OCI-M2 (cell line): ENCODE data around the gene CCDC117.
"Not testable (repeated sequence)": the region's sequence is repeated elsewhere in the genome, so short reads cannot be mapped to it uniquely, and the experiment has no call there.

Experiments used
- DNase-seq: peaks from one replicate; lab custom pipeline; 2025; ENCODE audit not compliant: unreplicated experiment; lab: John Stamatoyannopoulos, UW

The CCDC117 gene

DNA sequence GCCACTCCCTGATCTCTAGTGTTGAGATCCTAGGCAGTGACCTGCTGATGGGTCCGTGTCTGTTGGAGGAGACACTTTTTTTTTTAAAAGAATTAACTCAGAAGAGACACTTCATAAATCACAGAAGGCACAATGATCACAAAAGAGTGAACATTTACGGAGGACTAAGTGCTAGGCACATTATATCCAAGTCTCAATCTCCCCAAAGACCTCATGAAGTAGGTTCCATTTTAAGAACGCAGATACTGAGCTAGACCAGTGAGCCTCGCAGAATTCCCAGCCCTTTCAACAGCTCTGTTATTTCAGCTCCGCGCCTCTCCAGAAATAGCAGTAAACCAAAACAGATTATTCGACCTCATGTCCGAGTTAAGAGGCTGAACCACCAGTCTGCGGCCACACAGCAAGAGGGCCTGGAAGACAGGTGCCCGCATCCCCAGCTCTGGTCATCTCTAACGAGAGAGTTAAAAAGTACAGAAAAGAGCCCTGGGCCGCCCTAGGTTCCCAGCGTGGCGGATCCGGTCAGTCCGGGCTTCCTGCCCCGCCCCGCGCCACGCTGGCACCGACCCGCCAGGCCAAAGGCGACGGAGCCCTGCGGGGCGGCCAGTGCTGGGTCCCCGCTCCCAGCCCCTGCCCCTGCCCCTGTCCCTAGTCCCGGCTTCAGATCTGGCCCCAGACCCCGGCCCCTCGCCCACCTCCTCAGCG lies 27.3 kb downstream of the CCDC117 start:
- no peak for DNase-seq

DNA sequence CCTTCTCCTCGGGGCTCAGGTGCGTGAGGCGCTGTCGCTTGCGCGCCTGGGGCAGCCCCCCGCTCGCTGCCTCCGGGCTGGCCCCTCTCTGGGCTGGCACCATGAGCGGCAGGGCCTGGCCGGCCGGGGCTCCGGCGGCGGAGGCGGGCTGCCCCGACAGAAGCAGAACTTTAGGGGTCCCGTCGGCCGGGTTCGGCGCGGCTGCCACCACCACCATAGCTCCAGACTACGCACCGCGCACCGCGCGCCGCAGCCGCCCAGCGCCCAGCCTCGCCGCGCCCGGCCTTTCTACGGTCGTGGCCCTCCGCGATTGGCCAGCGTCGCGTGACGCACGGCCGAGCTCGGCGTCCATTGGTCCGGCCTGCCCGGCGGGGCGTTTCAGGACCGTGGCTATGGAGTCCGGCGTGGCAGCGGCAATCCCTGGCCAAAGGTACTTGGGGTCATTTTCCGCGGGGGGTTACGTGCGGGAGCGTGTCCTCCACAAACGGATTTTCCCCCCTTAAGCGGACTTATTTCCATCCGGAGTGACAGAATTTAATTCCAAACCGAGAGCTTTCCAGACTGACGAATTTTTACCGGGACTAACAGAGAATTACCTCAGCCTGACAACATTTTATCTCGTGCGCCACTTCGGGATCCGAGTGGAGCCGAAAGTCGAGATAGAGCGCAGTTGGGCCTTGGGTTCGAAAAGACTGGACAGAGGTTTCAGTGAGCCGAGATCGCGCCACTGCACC lies 28.0 kb downstream of the CCDC117 start, which contains the start of gene XBP1:
Gene XBP1 (minus strand): TSS at position 262 of the 734 bp plus-strand sequence.
- DNase-seq = peak; percentile 35

DNA sequence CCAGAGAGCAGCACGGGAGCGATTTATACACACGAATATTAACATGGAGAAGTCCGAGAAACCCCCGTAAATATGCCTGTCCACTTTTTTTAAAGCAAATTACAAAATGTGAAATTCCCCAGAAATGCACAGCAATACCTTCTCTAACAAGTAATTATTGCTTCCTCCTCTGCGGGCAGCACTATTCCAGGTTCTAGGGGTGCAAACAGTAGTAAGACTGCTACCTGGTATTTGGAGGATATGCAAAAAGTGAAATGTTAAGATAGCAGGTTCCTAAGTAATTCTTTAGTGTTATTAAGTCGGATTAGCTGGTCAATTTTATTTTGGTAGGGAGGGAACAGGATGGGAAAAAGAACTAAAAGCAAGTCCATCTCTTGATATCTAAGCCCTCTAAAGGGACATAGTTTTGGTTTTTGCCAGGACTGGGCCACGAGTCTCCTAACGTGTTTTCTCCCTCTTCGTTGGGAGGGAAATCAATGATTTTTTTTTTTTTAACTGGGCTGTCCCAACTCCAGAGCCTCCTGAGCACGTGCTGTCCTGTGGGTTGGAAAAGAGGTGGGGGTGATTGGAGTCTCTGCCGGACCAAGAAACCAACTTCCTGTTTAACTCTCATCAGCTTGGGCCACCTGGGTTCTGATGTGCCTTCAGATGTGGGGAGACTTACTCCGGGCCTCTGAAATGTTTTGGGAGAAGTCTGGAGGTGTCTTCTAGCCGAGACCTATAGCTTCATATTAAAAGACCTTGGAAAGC lies 29.5 kb downstream of the CCDC117 start:
- DNase-seq = no peak

DNA sequence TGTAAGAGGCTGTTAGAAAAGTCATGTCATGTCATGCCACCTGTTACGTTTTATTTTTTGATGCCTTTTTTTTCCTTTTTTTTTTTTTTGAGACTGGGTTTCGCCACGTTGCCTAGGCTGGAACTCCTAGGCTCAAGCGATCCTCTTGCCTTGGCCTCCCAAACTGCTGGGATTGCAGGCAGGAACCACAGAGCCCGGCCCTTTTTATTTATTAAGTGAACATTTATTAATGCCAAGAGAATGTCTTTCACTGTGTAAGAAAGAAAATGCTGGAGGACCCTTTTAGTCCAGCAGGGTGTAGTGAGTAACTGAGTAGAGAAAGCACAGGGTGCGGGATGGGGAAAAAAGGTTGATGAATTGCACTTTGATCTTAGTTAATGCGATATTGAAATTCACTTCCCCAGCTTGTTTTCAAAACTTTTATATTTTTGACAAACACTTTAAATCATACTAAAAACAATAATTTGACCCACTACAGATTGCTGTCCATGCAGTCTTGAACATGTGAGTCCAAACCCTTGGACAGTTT lies 30.2 kb downstream of the CCDC117 start:
- no peak for DNase-seq

DNA sequence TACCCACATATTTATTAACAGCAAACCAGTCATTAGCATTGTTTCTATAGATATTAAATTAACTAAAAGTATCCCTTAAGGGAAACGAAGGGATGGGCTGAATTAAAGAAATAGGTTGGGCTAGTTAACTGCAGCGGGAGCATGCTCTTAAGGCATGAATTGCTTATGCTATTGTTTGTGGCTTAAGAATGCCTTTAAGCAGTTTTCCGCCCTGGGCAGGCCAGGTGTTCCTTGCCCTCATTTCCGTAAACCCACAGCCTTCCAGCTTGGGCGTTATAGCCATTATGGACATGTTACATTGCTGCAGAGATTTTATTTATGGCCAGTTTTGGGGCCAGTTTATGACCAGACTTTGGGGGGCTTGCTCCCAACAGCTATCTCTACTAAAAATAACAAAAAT lies 32.9 kb downstream of the CCDC117 start:
- not testable (repeated sequence) for DNase-seq

DNA sequence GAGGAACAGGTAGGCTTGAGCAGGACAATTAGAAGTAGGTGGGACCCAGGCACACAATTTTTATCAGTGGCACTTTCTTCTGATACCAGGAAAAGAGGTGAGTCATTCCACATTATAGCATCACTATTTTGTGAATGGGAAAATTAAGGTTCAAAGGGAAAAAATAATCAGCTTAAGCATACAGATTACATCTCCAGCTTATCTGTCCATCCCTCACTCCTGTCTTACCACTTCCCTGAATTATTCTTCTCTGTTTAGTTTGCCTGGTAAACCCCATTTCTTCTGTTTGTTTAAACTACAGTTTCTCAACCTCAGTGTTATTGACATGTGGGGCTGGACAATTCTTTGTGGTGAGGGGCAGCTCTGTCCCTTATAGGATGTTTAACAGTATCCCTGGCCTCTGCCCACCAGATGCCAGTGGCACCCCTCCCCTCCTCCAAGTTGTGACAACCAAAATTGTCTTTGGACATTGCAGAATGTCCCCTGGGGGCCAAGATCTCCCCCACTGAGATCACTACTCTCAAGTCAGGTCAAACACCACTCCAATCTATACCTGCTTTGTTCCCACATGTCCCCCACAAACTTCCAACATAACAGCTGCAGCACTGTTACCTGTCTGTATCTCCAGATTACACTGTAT lies 36.3 kb downstream of the CCDC117 start:
- DNase-seq = no peak

DNA sequence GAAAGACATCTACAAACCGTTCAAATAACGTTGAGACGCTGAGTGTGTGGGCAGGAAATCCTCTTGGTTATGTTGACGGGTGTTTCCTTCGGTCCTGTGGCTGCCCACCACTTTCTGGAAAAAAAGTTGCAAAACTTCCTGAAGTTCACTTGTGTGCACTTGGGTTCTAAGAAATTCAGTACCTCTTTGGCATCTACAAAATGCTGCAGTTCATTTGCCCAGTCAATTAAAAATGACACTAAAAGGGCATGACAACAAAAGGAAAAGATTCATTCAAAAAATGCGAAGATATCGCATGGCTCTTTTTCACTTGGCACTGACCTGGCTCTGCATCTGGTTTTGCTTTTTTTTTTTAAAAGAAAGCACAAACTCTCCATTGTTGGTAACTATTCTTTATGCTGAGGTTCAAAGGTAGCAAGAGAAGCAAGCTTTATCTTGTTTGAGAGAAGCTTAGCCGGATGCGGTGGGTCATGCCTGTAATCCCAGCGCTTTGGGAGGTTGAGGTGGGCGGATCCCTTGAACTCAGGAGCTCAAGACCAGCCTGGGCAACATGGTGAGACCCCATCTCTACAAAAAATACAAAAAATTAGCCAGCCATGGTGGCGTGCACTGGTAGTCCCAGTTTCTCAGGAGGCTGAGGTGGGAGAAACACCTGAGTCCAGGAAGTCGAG lies 38.5 kb downstream of the CCDC117 start:
- no peak for DNase-seq

DNA sequence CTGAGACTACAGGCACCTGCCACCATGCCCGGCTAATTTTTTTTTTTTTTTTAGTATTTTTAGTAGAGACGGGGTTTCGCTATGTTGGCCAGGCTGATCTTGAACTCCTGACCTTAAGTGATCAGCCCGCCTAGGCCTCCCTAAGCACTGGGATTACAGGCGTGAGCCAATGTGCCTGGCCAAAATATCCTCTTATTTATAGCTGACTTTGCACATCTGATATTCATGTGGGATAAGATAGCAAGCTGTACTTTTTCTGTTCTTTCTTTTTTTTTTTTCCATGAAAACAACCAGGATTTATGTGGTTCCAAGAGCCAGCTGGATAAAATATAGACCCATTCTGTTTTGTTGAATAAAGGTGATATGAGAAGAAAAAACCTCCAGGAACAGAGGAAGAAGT lies 40.0 kb downstream of the CCDC117 start:
- no peak for DNase-seq

DNA sequence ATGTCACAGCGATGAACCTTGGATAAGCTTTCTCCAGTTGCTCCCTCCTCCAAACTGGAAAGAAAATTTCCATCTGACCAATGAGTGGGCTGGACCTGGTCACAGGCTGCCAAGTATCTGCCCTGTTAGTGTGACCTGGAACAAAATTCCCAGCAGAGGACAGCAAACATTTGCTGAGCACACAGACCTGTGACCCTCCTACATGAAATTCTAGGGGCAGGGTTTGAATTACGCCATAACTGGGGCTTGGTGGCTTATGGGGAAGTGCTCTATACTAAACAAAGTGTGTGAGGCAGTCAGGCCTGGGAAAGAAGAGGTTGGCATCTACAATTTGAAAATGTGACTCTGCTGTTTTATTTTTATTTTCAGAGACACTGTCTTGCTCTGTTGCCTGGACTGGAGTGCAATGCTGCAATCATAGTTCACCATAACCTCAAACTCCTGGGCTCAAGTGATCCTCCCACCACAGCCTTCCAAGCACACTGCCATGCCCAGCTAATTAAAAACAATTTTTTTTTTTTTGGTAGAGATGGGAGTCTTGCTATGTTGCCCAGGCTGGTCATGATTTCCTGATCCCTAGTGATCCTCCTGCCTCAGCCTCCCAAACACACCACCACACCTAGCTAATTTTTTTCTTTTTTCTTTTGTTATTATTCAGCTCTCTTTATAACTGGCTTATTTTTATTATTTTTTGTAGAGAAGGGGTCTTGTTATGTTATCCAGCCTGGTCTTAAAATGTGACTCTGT lies 41.5 kb downstream of the CCDC117 start:
- no peak for DNase-seq

DNA sequence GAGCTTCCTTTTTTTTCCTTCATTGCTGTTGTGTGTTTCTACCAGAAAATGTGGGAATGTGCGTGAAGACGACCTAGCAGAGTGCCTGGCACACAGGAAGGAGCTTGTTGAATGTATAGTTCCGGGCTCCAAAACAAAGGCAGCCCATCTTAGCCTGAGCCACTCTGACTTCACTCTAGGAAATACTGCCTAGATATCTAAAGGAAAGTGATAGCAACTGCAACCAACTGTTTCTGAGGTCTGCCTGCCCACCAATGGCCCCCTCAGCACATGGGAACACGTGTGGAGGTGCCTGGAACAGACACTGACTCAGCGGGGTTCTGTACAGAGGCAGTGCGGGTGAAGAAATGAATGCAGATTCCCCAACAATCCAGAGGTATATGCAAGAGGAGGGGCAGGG lies 42.6 kb downstream of the CCDC117 start:
- no peak for DNase-seq

DNA sequence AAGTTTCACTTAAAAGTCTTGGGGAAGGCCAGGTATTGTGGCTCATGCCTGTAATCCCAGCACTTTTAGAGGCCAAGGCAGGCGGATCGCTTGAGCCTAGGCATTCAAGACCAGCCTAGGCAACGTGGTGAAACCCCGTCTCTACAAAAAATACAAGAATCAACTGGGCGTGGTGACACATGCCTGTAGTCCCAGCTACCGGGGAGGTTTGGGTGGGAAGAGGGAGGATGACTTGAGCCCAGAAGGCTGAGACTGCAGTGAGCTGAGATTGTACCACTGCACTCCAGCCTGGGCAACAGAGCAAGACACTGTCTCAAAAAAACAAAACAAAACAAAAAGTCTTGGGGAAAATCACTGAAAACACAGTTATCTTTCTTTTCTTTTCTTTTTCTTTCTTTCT lies 43.2 kb downstream of the CCDC117 start:
- DNase-seq = no peak

DNA sequence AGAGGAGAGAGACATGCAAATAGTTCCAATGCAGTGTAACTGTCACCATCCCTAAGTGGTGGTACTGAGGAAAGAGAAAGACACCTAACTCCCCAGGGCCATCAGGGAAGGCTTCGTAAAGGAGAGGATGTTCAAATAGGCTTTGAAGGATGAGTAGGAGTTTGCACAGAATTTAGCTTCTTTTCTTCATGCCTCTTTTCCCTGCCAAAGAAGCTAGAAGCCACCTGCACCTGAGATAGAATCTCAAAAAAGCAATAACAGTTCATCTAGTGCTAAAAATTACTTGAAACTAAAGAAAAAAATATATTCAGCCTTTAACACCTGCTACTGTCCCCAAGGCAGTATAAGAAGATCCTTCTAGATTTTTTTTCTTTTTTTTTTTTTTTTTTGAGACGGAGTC lies 44.6 kb downstream of the CCDC117 start:
- DNase-seq = no peak

DNA sequence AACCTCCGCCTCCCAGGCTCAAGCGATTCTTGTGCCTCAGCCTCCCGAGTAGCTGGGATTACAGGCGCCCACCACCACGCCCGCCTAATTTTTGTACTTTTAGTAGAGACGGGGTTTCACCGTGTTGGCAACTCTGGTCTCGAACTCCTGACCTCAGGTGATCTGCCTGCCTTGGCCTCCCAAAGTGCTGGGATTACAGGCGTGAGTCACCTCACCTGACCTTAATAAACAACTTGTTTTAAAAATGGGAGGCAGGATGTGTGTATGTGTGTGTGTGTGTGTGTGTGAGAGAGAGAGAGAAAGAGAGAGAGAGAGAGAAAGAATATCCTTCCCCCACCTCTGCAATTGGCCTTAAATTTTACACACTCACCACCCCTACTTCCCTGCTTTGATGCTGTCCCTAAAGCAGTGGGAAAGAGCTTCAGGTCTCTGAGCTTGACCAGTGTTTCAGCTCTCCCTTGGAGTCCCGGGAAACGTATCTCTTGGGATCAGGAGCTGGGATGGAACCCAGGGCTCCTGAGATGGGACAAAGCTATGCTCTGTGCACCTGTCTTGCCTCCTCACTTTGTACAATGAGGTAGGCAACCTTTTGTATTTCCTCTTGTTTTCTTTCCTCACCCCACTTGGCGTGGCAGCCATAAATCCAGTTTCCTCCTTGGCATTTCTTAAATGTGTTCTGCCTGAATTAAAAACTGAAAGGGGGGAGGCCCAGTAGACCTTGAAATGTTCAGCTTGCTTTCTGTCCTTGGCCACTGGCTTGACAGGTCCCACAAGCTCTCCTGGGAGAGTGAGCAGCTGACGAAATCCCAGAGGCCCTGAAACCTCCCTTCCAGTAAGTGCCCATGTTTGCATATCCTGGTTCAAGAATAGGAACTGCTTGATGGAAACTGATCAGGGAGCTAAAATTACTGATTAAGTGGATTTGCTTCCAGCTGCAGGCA lies 45.7 kb downstream of the CCDC117 start:
- DNase-seq = no peak

DNA sequence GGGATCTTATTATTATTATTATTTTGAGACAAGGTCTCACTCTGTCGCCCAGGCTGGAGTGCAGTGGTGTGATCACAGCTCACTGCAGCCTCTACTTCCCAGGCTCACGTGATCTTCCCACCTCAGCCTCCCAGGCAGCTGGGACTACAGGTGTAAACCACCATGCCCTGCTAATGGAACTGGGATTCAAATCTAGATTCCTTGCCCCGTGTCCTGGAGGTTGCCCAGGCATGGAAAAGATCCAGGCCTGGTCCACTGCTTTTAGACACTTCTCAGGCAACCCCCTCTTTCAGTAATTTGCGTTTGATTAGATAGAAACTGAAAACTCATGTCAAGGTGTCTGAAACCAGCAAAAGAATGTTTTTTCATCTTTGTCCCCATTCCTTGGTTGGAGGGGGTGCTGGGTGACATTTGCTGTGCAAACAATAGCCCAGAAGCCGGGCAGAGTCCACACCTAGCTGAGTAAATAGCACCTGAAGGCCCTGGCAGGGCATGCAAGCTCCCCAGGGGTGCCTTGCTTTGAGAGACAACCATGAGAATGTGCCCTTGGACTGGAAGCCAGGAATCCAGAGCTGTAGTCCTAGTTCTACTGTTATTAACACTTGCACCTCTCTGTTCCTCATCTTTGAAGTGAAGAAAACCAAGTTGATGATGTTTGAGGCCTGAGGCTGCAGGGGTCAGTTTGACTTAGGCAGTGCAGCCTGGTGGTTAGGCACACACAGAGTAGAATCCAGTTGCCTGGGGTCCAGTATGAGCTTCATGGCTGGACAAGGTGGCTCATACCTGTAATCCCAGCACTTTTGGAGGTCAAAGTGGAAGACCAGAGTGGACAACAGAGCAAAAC lies 47.0 kb downstream of the CCDC117 start:
- DNase-seq = no peak

DNA sequence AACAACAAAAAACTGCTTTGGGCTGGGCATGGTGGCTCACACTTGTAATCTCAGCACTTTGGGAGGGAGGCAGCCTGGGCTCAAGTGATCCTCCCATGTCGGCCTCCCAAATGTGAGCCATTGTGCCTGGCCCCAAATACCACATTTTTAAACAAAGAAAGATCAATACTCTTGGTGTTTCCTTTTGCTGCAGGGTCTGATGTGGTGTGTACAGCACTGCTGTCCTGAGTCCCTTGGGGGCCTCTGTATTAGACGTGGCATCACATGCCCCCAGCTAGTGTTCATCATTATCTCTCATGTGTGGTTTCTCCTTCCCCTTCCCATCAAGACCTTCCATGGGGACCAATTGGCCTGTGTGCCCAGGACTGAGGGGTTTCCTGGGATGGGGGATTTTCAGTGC lies 48.4 kb downstream of the CCDC117 start:
- no peak for DNase-seq

DNA sequence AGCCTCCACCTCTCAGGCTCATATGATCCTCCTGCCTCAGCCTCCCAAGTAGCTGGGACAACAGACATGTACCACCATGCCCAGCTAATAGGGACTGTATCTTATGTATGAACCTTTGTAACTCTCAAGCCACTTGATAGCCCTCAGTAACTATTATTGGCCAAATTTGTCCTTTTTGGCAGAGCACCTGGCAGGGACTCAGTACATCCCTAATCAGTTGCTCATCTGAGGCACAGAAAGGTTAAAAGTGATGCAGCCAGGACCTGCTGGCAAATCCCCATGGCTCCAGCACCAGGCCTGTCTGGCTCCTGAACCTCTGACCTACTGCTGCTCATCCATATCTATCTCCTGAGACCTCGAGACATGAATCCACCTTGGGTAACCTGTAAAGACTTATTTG lies 49.0 kb downstream of the CCDC117 start:
- no peak for DNase-seq

DNA sequence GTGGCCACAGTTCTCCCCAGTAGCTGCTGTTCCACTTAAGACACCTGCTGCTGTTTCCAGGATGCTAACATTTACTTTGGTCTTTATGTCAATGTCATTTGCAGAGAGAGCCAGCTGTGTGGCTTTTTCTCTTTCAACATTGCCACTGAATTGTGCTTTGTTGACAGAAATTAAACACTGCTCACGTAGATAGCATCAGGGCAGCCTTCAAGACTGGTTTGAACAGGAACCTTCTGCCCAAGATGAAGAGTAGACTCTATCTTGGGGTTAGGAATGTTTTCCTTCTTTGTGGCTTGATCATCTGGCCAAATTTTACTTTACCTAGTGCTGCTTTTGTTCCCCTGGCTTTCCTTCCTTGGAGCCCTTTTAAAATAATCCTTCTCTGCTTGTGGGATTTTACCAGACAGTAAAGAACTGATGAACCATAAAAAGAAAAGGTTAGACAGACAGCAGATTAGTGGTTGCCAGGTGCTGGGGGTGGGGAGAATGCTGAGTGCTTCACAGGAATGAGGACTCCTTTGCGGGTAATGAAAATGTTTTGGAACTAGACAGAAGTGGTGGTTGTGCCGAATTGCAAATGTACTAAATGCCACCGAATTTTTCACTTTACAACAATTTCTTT lies 50.5 kb downstream of the CCDC117 start:
- DNase-seq = no peak

DNA sequence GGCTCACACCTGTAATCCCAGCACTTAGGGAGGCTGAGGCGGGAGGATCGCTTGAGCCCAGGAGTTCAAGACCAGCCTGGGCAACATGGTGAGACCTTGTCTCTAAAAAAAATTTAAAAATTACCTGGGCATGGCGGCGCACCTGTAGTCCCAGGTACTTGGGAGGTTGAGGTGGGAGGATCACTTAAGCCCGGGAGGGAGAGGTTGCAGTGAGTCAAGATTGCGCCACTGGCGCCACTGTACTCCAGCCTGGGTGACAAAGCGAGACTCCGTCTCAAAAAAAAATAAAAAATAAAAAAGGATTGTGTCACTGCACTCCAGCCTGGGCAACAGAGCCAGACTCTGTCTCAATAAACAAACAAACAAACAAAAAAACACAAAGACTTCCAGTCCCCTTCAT lies 52.0 kb downstream of the CCDC117 start:
- DNase-seq = not testable (repeated sequence)
